ENCODE data around the gene RAD51B. TPM values are rescaled to one million over a fixed set of nuclear protein-coding genes. Genes with fewer than 3 reads are reported as not detected.

Gene RAD51B
- polyA plus RNA-seq, 1 donor (not counting 4 experiments of a cell fraction or from before 2014, with no cell fraction given) = 13.3 TPM

GRCh38 chr14:68137704-68138619 is 318.4 kb downstream of the RAD51B start:
- Histone ChIP-seq H3K9ac (ENCODE audit: control insufficient read depth, extremely low read depth, insufficient read depth, low read length) (peak overlapping the region; percentile 70), H2AFZ (ENCODE audit: control insufficient read depth, low read length) (no peak overlapping the region), H3K4me1 (ENCODE audit: control insufficient read depth, extremely low read depth, insufficient read depth, low read length) (peaks cover 76% of the 10 kb centered on the region), H3K27me3 (ENCODE audit: control insufficient read depth, extremely low read depth, insufficient read depth, low read length) (no peaks in the 10 kb centered on the region), H4K20me1 (ENCODE audit: control insufficient read depth, extremely low read depth, insufficient read depth, low read length) (no peaks in the 10 kb centered on the region), H3K79me2 (ENCODE audit: control insufficient read depth, insufficient read depth, low read length) (no peaks in the 10 kb centered on the region), H3K9me3 (ENCODE audit: control insufficient read depth, low read depth, low read length) (no peaks in the 10 kb centered on the region), H3K36me3 (ENCODE audit: control insufficient read depth in 2 of 2, extremely low read depth in 1 of 2, insufficient read depth in 2 of 2, low read length in 2 of 2) (no peaks in the 10 kb centered on the region), H3K4me2 (ENCODE audit: control insufficient read depth, extremely low read depth, insufficient read depth, low read depth, low read length) (peak overlapping the region; percentile 69), H3K4me3 (ENCODE audit: control insufficient read depth in 2 of 3, extremely low read depth in 1 of 3, insufficient read depth in 2 of 3, low read depth in 1 of 3, low read length in 3 of 3) (peak overlapping the region in 1 of 3 experiments; percentile 6), H3K27ac (ENCODE audit: control insufficient read depth, insufficient read depth, low read length) (peak overlapping the region; percentile 87), H3K9me1 (ENCODE audit: control insufficient read depth, extremely low read depth, insufficient read depth, low read length) (no peaks in the 10 kb centered on the region)
- dilution Hi-C loops (cut with MboI; ENCODE audit: extremely low pct_ligation_motif_present, low sequenced_read_pairs) = no loop called here
- TF ChIP-seq EZH2 (IDR thresholded peaks at IDR 0.05; ENCODE audit: low read length) = no peak
- TF ChIP-seq, protein P1, sequence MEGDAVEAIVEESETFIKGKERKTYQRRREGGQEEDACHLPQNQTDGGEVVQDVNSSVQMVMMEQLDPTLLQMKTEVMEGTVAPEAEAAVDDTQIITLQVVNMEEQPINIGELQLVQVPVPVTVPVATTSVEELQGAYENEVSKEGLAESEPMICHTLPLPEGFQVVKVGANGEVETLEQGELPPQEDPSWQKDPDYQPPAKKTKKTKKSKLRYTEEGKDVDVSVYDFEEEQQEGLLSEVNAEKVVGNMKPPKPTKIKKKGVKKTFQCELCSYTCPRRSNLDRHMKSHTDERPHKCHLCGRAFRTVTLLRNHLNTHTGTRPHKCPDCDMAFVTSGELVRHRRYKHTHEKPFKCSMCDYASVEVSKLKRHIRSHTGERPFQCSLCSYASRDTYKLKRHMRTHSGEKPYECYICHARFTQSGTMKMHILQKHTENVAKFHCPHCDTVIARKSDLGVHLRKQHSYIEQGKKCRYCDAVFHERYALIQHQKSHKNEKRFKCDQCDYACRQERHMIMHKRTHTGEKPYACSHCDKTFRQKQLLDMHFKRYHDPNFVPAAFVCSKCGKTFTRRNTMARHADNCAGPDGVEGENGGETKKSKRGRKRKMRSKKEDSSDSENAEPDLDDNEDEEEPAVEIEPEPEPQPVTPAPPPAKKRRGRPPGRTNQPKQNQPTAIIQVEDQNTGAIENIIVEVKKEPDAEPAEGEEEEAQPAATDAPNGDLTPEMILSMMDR (optimal IDR thresholded peaks at IDR 0.05 in 1 of 3, IDR thresholded peaks at IDR 0.05 in 1 of 3, conservative IDR thresholded peaks at IDR 0.05 in 1 of 3; ENCODE audit: extremely low read depth in 1 of 3, insufficient read depth in 2 of 3, low read length in 3 of 3) = no peak
- peak; percentile 97 for DNase-seq (ENCODE audit: low read depth, low spot score)
- peak; percentile 100 for FAIRE-seq

- TF ChIP-seq, protein P1 (optimal IDR thresholded peaks at IDR 0.05 in 1 of 3, IDR thresholded peaks at IDR 0.05 in 1 of 3, conservative IDR thresholded peaks at IDR 0.05 in 1 of 3; ENCODE audit: extremely low read depth in 1 of 3, insufficient read depth in 2 of 3, low read length in 3 of 3) = no peak
- TF ChIP-seq EZH2 (IDR thresholded peaks at IDR 0.05; ENCODE audit: low read length) = no peak
- Histone ChIP-seq H4K20me1 (ENCODE audit: control insufficient read depth, extremely low read depth, insufficient read depth, low read length) (no peaks in the 10 kb centered on the region), H3K4me3 (ENCODE audit: control insufficient read depth in 2 of 3, extremely low read depth in 1 of 3, insufficient read depth in 2 of 3, low read depth in 1 of 3, low read length in 3 of 3) (no peak overlapping the region), H3K79me2 (ENCODE audit: control insufficient read depth, insufficient read depth, low read length) (no peaks in the 10 kb centered on the region), H3K36me3 (ENCODE audit: control insufficient read depth in 2 of 2, extremely low read depth in 1 of 2, insufficient read depth in 2 of 2, low read length in 2 of 2) (no peaks in the 10 kb centered on the region), H3K9me3 (ENCODE audit: control insufficient read depth, low read depth, low read length) (no peaks in the 10 kb centered on the region), H3K27me3 (ENCODE audit: control insufficient read depth, extremely low read depth, insufficient read depth, low read length) (no peaks in the 10 kb centered on the region), H3K9me1 (ENCODE audit: control insufficient read depth, extremely low read depth, insufficient read depth, low read length) (no peaks in the 10 kb centered on the region), H3K4me2 (ENCODE audit: control insufficient read depth, extremely low read depth, insufficient read depth, low read depth, low read length) (peak overlapping the region; percentile 62), H3K27ac (ENCODE audit: control insufficient read depth, insufficient read depth, low read length) (peak overlapping the region; percentile 87), H3K9ac (ENCODE audit: control insufficient read depth, extremely low read depth, insufficient read depth, low read length) (peak overlapping the region; percentile 64), H2AFZ (ENCODE audit: control insufficient read depth, low read length) (no peak overlapping the region), H3K4me1 (ENCODE audit: control insufficient read depth, extremely low read depth, insufficient read depth, low read length) (peaks cover 92% of the 10 kb centered on the region)
- FAIRE-seq (no peak), DNase-seq (ENCODE audit: low read depth, low spot score) (no peak)
- dilution Hi-C loops (cut with MboI; ENCODE audit: extremely low pct_ligation_motif_present, low sequenced_read_pairs) = no loop called here
These were observed 320.0 kb downstream of the RAD51B start for GRCh38 chr14:68139431-68140075.

All from keratinocyte (primary cell).